ENCODE data around the gene SLC66A2. TPM values are rescaled to one million over a fixed set of nuclear protein-coding genes. Genes with fewer than 3 reads are reported as not detected.
A peak's percentile ranks its signal among the peaks of the same experiment; 100 is the strongest.

The SLC66A2 gene
- total RNA-seq, 2 donors from 2014 or later = 31.5 to 31.9 TPM

GRCh38 chr18:79942786-79943607 is 8.5 kb downstream of the SLC66A2 start:
- DNase-seq = no peak
- intact Hi-C loops (cut with DNase I) = no loop called here
- ATAC-seq = no peak

GRCh38 chr18:79942211-79942610 is 9.2 kb downstream of the SLC66A2 start:
- DNase-seq (no peak), ATAC-seq (no peak)
- intact Hi-C loops (cut with DNase I) = no loop called here

GRCh38 chr18:79941473-79942119 is 9.9 kb downstream of the SLC66A2 start:
- DNase-seq (no peak), ATAC-seq (no peak)
- intact Hi-C loops (cut with DNase I) = no loop called here

GRCh38 chr18:79940814-79941472 is 10.5 kb downstream of the SLC66A2 start:
- no peak for DNase-seq
- intact Hi-C loops (cut with DNase I) = no loop called here
- no peak for ATAC-seq

- intact Hi-C loops (cut with DNase I) = no loop called here
- no peak for ATAC-seq
- DNase-seq = no peak
Observed at GRCh38 chr18:79940126-79940813, 11.2 kb downstream of the SLC66A2 start.

GRCh38 chr18:79939096-79939495 is 12.4 kb downstream of the SLC66A2 start:
- no peak for DNase-seq
- intact Hi-C loops (cut with DNase I) = no loop called here
- no peak for ATAC-seq

GRCh38 chr18:79938196-79938595 is 13.3 kb downstream of the SLC66A2 start:
- intact Hi-C loops (cut with DNase I) = no loop called here
- ATAC-seq (no peak), DNase-seq (no peak)

GRCh38 chr18:79937103-79937860 is 14.2 kb downstream of the SLC66A2 start:
- DNase-seq (no peak), ATAC-seq (no peak)
- intact Hi-C loops (cut with DNase I) = no loop called here

- intact Hi-C loops (cut with DNase I) = no loop called here
- DNase-seq = no peak
- no peak for ATAC-seq
Observed at GRCh38 chr18:79936641-79937040, 14.8 kb downstream of the SLC66A2 start.

GRCh38 chr18:79935925-79936324 is 15.5 kb downstream of the SLC66A2 start:
- no peak for ATAC-seq
- intact Hi-C loops (cut with DNase I) = no loop called here
- DNase-seq = no peak

GRCh38 chr18:79935499-79935898 is 16.0 kb downstream of the SLC66A2 start:
- no peak for DNase-seq
- intact Hi-C loops (cut with DNase I) = no loop called here

GRCh38 chr18:79935098-79935480 is 16.4 kb downstream of the SLC66A2 start:
- intact Hi-C loops (cut with DNase I) = no loop called here
- DNase-seq = no peak

More at GRCh38 chr18:79935499-79935898, 16.0 kb downstream of the SLC66A2 start:
- ATAC-seq = no peak

GRCh38 chr18:79934311-79935097 is 16.9 kb downstream of the SLC66A2 start:
- intact Hi-C loops (cut with DNase I) = no loop called here
- no peak for DNase-seq
- peak; percentile 84 to 90 for ATAC-seq

More at GRCh38 chr18:79935098-79935480, 16.4 kb downstream of the SLC66A2 start:
- ATAC-seq = no peak

- ATAC-seq (peak in 1 of 2 donors; percentile 41), DNase-seq (no peak)
- intact Hi-C loops (cut with DNase I) = no loop called here
Observed at GRCh38 chr18:79933765-79934164, 17.7 kb downstream of the SLC66A2 start.

GRCh38 chr18:79932907-79933306 is 18.5 kb downstream of the SLC66A2 start:
- intact Hi-C loops (cut with DNase I) = no loop called here
- ATAC-seq (no peak), DNase-seq (no peak)

GRCh38 chr18:79931475-79931874 is 20.0 kb downstream of the SLC66A2 start:
- intact Hi-C loops (cut with DNase I) = no loop called here
- DNase-seq = no peak
- ATAC-seq = no peak

GRCh38 chr18:79930020-79930642 is 21.3 kb downstream of the SLC66A2 start:
- intact Hi-C loops (cut with DNase I) = no loop called here
- no peak for DNase-seq
- no peak for ATAC-seq

GRCh38 chr18:79928563-79928960 is 22.9 kb downstream of the SLC66A2 start:
- intact Hi-C loops (cut with DNase I) = loop anchor here in 1 of 2 donors (5.0 kb wide), 1 partner anchor 49 kb away; no protein-coding TSS in a partner anchor
- DNase-seq (no peak), ATAC-seq (no peak)
